Tibial artery (tissue), 4 donors: ENCODE measurements around the gene WSCD1.

ENCODE experiments used
- DNase-seq, 2 donors: peaks; one replicate each; pipeline ENCODE4 v3.0.0-alpha.2; 2019
- H3K27ac ChIP-seq, 2 donors: fragments of 200-600 bp; sonication (generic) in 1 of 2; 1 replicate in 1 of 2; 2 replicates in 1 of 2; pipeline ENCODE4 v1.5.1; 2018 to 2019; ENCODE audit warnings: mild to moderate bottlenecking in 1 of 2
- H3K27me3 ChIP-seq, 2 donors: fragments of 200-600 bp; sonication (generic) in 1 of 2; one replicate each; pipeline versions ENCODE4 v1.5.1 to v1.6.0; 2016 to 2019
- H3K36me3 ChIP-seq, 3 donors: fragments of 200-600 bp; sonication (generic) in 2 of 3; one replicate each; pipeline ENCODE4 v1.5.1; 2016 to 2019; ENCODE audit warnings: mild to moderate bottlenecking in 2 of 3
- H3K4me1 ChIP-seq, 4 donors: fragments of 200-600 bp; sonication (generic) in 2 of 4; 1 replicate in 3 of 4; 2 replicates in 1 of 4; pipeline ENCODE4 v1.5.1; 2016 to 2019
- H3K4me3 ChIP-seq, 2 donors: fragments of 200-600 bp; sonication (generic) in 1 of 2; 1 replicate in 1 of 2; 2 replicates in 1 of 2; pipeline ENCODE4 v1.5.1; 2018 to 2019; ENCODE audit warnings: mild to moderate bottlenecking in 2 of 2
- H3K9me3 ChIP-seq, 3 donors: fragments of 200-600 bp; sonication (generic) in 1 of 3; one replicate each; pipeline ENCODE4 v1.5.1; 2016 to 2019
- intact Hi-C: fragments of 100-400 bp; cut with DNase I; formaldehyde crosslinking; loops from one replicate; pipeline ENCODE4 v1.15.0; 2023; ENCODE audit warnings: low total_unique reads
- TF ChIP-seq, protein P1 (sequence below), 2 experiments: fragments of 200-600 bp in 1 of 2; fragments of 450-650 bp in 1 of 2; IDR thresholded peaks; one replicate each; pipeline ENCODE4 v1.5.1; 2017 to 2019; ENCODE audit warnings: antibody characterized with exemption in 2 of 2, mild to moderate bottlenecking in 1 of 2, moderate library complexity in 1 of 2

WSCD1 gene

DNA sequence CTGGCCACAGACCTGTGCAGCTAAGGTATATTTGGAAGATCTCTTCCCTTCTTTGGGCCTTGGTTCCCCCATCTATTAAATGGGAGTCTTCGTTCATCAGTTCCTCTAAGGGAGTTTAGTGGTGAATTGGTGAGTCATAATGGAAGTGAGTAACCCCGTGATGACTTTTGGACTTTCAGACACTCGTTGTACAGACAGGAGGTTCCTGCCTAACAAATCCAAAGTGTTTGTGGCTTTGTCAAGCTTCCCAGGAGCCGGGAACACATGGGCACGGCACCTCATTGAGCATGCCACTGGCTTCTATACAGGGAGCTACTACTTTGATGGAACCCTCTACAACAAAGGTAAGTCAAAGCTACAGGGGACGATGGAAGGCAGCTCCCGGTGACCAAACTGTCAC, 40.4 kb downstream of the WSCD1 start:
- H3K4me3 ChIP-seq, result no peak overlapping the region
- H3K4me1 ChIP-seq, result no peaks in the 10 kb centered on the region
- no peak overlapping the region for H3K27ac ChIP-seq
- TF ChIP-seq, protein P1, sequence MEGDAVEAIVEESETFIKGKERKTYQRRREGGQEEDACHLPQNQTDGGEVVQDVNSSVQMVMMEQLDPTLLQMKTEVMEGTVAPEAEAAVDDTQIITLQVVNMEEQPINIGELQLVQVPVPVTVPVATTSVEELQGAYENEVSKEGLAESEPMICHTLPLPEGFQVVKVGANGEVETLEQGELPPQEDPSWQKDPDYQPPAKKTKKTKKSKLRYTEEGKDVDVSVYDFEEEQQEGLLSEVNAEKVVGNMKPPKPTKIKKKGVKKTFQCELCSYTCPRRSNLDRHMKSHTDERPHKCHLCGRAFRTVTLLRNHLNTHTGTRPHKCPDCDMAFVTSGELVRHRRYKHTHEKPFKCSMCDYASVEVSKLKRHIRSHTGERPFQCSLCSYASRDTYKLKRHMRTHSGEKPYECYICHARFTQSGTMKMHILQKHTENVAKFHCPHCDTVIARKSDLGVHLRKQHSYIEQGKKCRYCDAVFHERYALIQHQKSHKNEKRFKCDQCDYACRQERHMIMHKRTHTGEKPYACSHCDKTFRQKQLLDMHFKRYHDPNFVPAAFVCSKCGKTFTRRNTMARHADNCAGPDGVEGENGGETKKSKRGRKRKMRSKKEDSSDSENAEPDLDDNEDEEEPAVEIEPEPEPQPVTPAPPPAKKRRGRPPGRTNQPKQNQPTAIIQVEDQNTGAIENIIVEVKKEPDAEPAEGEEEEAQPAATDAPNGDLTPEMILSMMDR (IDR thresholded peaks at IDR 0.05), result no peak
- no peak for DNase-seq
- no peaks in the 10 kb centered on the region for H3K27me3 ChIP-seq
- H3K9me3 ChIP-seq, result no peaks in the 10 kb centered on the region
- intact Hi-C loops, result no loop called here
- peaks cover 0 to 37% (median 6%) of the 10 kb centered on the region in 3 donors for H3K36me3 ChIP-seq

DNA sequence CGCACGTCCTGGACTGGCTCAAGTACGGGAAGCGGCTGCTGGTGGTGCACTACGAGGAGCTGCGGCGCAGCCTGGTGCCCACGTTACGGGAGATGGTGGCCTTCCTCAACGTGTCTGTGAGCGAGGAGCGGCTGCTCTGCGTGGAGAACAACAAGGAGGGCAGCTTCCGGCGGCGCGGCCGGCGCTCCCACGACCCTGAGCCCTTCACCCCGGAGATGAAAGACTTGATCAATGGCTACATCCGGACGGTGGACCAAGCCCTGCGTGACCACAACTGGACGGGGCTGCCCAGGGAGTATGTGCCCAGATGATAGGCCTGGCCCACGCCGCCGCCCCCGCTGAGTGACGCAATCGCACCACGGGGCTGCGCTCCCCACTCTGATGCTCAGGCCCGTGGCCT, 50.2 kb downstream of the WSCD1 start:
- Histone ChIP-seq H3K9me3 (peaks cover 3 to 7% (median 6%) of the 10 kb centered on the region in 3 donors), H3K4me1 (no peaks in the 10 kb centered on the region), H3K36me3 (peaks cover 16 to 21% (median 16%) of the 10 kb centered on the region in 3 donors), H3K27me3 (no peaks in the 10 kb centered on the region), H3K4me3 (no peak overlapping the region), H3K27ac (no peak overlapping the region)
- no peak for DNase-seq
- TF ChIP-seq, protein P1 (IDR thresholded peaks at IDR 0.05), result no peak
- intact Hi-C loops, result no loop called here

DNA sequence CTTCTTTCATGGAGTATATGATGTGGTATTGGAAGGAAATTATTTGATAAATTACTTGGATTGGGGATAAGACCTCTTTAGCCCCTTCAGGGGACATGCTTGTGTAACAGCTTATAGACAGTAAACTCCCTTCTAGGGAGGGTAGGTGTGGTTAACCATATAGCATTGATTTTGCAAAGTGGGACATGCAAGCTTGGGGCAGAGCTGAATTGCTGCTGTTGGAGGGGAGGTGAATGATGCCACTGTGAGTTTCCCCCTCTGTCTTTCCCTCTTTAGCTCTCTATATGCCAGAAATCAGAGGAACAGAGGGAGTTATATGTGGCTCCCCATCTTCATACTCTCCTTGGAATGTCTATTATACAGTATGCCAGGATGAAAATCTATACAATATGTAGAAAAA, 54.7 kb downstream of the WSCD1 start:
- Histone ChIP-seq H3K9me3 (peaks cover 3 to 7% (median 6%) of the 10 kb centered on the region in 3 donors), H3K4me1 (no peaks in the 10 kb centered on the region), H3K4me3 (no peak overlapping the region), H3K27me3 (no peaks in the 10 kb centered on the region), H3K27ac (no peak overlapping the region), H3K36me3 (peaks cover 0 to 15% (median 10%) of the 10 kb centered on the region in 3 donors)
- TF ChIP-seq, protein P1 (IDR thresholded peaks at IDR 0.05), result no peak
- DNase-seq, result no peak
- intact Hi-C loops, result no loop called here

DNA sequence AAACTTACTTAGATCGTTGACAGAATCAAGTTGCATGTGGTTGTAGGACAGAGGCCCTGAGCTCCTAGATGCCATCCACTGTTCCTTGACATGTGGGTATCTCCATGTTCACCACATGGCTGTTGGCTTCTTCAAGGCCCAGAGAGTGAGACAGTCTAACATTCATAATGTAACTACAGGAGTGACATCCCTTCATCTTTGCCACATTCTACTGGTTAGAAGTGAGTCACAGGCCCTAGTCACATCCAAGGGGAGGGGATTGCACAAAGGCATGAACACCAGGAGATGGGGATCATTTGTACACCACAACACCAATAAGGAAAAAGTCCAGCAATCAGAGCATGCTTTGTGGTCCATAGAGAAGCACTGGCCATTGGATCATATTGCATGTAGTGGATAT, 56.6 kb downstream of the WSCD1 start:
- Histone ChIP-seq H3K4me3 (no peak overlapping the region), H3K4me1 (no peaks in the 10 kb centered on the region), H3K9me3 (peaks cover 3 to 7% (median 6%) of the 10 kb centered on the region in 3 donors), H3K27ac (no peak overlapping the region), H3K27me3 (no peaks in the 10 kb centered on the region), H3K36me3 (no peaks in the 10 kb centered on the region)
- DNase-seq, result no peak
- intact Hi-C loops, result no loop called here
- TF ChIP-seq, protein P1 (IDR thresholded peaks at IDR 0.05), result no peak

DNA sequence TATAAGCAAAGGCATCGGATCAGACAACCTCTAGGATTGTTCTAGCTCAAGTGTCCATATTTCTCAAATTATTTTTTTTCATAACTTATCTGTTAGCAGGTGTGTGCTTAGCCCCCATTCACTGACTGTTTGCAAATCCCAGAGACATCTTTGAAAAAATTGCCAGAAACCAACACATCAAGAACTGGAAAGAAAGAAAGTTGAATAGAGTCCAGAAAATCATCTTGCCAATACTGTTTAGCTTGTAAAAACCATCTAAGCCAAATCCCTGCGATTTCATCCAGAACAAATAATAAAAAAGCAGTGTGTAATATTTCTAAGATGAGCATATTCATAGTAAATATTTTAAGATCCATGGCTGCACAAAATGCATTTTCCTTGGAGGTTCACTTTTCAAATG, 64.5 kb downstream of the WSCD1 start:
- Histone ChIP-seq H3K4me3 (no peak overlapping the region), H3K27ac (no peak overlapping the region), H3K9me3 (no peaks in the 10 kb centered on the region), H3K4me1 (no peaks in the 10 kb centered on the region), H3K36me3 (no peaks in the 10 kb centered on the region), H3K27me3 (no peaks in the 10 kb centered on the region)
- TF ChIP-seq, protein P1 (IDR thresholded peaks at IDR 0.05), result no peak
- DNase-seq, result no peak
- intact Hi-C loops, result no loop called here

DNA sequence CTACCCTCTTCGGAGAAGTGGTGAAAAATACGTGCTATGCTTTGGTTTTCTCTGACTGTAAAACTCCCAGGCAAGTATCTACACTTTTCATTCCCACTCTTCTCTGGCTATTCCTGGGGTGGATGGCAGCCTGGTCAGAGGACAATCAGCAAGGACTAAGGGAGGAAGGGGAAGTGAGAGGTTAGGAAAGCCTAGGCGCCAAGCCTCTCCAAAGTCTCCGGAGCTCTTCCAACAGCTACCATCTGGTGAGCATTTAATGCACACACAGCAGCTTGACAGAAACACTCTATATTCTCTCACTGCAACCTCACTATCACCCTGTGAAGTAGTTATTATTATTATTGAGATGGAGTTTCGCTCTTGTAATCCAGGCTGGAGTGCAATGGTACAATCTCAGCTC, 65.1 kb downstream of the WSCD1 start:
- H3K36me3 ChIP-seq, result no peaks in the 10 kb centered on the region
- H3K4me1 ChIP-seq, result no peaks in the 10 kb centered on the region
- no peak overlapping the region for H3K27ac ChIP-seq
- no peak for DNase-seq
- no peak overlapping the region for H3K4me3 ChIP-seq
- TF ChIP-seq, protein P1 (IDR thresholded peaks at IDR 0.05), result no peak
- intact Hi-C loops, result no loop called here
- H3K9me3 ChIP-seq, result no peaks in the 10 kb centered on the region
- H3K27me3 ChIP-seq, result peaks cover 0 to 3% of the 10 kb centered on the region in 2 donors
